Prostate gland (tissue), 2 donors: ENCODE measurements around the gene SINHCAF.

Experiments used
- POLR2A ChIP-seq: fragments of 450-650 bp; IDR thresholded peaks from one replicate; pipeline ENCODE4 v1.6.1; 2016; ENCODE audit warnings: antibody characterized with exemption, mild to moderate bottlenecking
- POLR2AphosphoS5 ChIP-seq: sonication (generic); formaldehyde crosslinking; IDR thresholded peaks from one replicate; pipeline ENCODE4 v1.6.1; 2017; ENCODE audit warnings: antibody characterized with exemption
- TF ChIP-seq, protein P1 (sequence below), 4 experiments: fragments of 200-600 bp in 2 of 4; fragments of 450-650 bp in 2 of 4; sonication (generic) in 2 of 4; IDR thresholded peaks; 1 replicate in 3 of 4; 2 replicates in 1 of 4; pipeline ENCODE4 v1.5.1; 2016 to 2019; ENCODE audit warnings: antibody characterized with exemption in 4 of 4, mild to moderate bottlenecking in 2 of 4, moderate library complexity in 2 of 4

GRCh38 chr12:31300783-31301182 lies 25.2 kb downstream of the SINHCAF start:
- TF ChIP-seq, protein P1, sequence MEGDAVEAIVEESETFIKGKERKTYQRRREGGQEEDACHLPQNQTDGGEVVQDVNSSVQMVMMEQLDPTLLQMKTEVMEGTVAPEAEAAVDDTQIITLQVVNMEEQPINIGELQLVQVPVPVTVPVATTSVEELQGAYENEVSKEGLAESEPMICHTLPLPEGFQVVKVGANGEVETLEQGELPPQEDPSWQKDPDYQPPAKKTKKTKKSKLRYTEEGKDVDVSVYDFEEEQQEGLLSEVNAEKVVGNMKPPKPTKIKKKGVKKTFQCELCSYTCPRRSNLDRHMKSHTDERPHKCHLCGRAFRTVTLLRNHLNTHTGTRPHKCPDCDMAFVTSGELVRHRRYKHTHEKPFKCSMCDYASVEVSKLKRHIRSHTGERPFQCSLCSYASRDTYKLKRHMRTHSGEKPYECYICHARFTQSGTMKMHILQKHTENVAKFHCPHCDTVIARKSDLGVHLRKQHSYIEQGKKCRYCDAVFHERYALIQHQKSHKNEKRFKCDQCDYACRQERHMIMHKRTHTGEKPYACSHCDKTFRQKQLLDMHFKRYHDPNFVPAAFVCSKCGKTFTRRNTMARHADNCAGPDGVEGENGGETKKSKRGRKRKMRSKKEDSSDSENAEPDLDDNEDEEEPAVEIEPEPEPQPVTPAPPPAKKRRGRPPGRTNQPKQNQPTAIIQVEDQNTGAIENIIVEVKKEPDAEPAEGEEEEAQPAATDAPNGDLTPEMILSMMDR (IDR thresholded peaks at IDR 0.05): no peak
- no peak for TF ChIP-seq POLR2A
- no peak for TF ChIP-seq POLR2AphosphoS5
